ENCODE measurements around the gene TMEM191C.
"Not testable (repeated sequence)": the region's sequence is repeated elsewhere in the genome, so short reads cannot be mapped to it uniquely, and the experiment has no call there.

The TMEM191C gene

DNA sequence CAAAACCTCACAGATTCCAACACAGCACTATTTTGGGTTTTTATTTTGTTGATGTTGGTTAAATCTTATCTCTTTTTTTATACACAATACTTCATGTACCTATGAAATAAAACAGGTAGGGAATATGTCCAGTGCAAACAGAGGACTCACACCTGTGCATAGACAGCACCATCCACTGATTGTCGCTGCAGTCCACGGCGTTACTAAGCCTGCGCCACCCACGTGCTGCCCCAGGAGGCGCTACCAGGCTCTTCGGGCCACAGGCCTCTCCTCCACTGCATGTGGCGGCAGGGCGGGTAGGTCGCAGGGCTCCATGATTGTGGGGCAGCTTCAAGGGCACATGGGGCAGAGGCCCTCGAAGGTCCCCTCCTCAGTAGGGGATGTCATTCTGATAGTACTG is 5.8 kb downstream of the TMEM191C start:
- CTCF ChIA-PET; H3K4me3 ChIP-seq (ENCODE audit: low read depth, low read length); DNase-seq (ENCODE audit: low read depth, low spot score); POLR2A ChIA-PET: not testable (repeated sequence)

DNA sequence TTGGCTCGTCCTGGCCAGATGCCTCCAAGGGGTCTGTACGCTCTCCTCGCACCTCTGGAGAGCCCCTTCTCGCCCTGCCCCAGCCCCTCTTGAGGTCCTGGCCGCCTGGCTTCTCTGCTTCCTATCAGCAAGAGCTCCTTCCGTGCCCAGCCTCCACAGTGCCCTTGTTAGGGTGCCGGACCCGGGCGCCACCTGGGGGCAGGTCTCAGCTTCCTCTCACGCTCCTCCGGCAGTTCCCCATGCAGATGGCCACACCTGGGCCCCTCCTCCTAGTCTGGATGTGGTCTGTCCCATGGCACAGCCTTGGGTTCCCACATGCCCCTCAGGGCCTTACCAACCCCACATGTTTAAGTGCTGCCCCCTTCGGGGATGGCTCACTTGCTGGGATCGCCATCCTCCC is 6.5 kb downstream of the TMEM191C start:
- DNase-seq (ENCODE audit: low read depth, low spot score); POLR2A ChIA-PET; H3K4me3 ChIP-seq (ENCODE audit: low read depth, low read length); CTCF ChIA-PET: not testable (repeated sequence)

DNA sequence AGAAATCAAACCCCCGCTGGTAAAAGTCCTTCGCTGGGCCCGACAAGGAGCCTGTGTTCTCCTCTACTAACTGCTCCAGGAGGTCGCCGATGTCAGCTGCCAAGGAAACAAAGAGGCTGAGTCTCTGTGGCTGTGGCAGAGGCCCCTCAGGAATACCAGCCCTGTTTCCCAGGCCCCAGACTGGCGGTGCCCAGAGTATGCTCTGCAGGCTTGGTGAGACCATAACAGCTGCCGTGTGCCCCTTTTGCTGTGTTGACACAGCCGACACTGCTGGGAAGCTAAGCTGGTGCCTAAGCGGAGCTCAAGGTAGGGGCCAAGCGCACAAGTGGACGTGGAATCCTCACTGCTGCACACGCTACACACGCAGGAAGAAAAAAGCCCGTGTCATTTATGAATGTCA is 16.9 kb downstream of the TMEM191C start:
- DNase-seq (ENCODE audit: low read depth, low spot score); H3K4me3 ChIP-seq (ENCODE audit: low read depth, low read length); CTCF ChIA-PET; POLR2A ChIA-PET: not testable (repeated sequence)

DNA sequence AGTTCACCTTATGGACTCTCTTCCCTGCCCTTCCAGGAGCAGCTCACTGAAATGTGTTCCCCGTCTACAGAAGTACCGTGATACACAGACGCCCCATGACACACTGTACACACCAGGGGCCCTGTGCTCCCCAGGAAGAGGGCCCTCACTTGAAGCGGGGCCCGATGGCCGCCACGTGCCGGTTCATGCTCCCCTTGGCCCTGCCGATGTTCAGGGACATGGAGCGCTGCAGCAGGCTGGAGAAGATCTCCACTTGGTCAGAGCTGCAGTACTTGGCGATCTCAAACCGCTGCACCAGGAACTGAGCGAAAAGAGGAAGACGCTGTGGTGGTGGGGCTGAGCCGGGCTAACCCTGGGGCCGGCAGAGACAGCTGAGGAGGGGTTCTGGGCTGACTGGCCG is 20.5 kb downstream of the TMEM191C start:
- CTCF ChIA-PET; POLR2A ChIA-PET; H3K4me3 ChIP-seq (ENCODE audit: low read depth, low read length); DNase-seq (ENCODE audit: low read depth, low spot score): not testable (repeated sequence)

DNA sequence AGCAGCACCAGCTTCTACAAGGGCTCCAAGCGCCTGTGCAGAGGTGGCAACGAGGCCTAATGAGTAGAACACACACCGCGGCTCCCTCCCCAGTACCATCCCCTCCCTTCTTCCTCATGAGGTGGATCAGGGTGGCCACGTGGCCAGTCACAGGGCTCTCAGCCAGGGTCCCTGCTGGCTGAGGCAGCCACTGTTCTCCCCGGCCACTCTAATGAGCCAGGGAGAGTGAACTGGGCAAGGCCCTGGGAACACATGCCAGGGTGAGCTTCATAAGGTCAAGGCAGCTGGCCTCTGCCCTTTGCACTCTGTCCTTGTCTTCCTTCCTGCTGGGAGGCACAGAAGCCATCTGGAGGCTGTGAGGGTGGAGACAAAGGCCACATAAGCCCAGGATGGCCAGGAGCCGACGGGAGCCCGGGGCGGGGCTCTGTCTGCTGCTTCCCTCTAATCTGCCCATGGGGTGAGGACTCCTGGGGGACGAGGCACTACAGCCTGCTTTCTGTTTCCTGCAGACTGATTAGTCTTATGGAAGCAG is 22.0 kb downstream of the TMEM191C start:
- DNase-seq (ENCODE audit: low read depth, low spot score); POLR2A ChIA-PET; CTCF ChIA-PET; H3K4me3 ChIP-seq (ENCODE audit: low read depth, low read length): not testable (repeated sequence)

DNA sequence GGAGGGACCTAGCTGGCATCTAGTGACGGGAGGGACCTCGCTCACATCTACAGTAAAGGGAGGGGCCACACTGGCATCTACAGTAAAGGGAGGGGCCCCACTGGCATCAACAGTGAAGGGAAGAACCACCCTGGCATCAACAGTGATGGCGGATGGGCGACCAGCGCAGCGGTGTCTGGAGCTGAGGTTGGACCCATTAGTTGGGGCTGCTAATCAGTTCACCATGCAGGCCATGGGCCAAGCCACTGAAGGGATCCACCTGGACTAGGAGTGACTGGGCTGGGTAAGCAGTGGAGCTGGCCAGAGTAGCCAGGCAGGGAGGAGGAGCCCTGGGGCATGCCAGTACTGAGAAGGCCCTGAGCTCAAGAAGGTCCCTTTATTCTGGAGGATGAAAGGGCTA is 23.4 kb downstream of the TMEM191C start:
- DNase-seq (ENCODE audit: low read depth, low spot score); POLR2A ChIA-PET; H3K4me3 ChIP-seq (ENCODE audit: low read depth, low read length); CTCF ChIA-PET: not testable (repeated sequence)

DNA sequence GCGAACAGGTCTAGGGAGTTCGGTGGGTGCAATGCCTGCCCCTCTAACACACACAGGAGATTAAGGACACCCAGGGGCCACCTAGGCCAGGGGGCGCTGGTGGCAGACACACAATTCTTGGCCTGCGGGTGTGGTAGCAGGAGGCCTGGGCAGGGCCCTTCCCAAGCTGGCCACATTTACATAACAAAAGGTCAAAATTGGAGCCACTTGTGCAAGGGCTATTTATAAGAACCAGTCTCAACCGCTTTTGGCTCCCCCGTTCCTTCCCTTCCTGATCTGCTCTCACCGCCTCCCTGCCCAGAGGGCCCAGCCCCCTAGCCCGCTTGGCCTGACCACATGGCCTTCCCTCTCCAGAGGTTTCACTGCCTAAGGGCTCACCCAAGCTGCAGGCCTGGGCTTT is 25.1 kb downstream of the TMEM191C start:
- POLR2A ChIA-PET; H3K4me3 ChIP-seq (ENCODE audit: low read depth, low read length); DNase-seq (ENCODE audit: low read depth, low spot score); CTCF ChIA-PET: not testable (repeated sequence)

DNA sequence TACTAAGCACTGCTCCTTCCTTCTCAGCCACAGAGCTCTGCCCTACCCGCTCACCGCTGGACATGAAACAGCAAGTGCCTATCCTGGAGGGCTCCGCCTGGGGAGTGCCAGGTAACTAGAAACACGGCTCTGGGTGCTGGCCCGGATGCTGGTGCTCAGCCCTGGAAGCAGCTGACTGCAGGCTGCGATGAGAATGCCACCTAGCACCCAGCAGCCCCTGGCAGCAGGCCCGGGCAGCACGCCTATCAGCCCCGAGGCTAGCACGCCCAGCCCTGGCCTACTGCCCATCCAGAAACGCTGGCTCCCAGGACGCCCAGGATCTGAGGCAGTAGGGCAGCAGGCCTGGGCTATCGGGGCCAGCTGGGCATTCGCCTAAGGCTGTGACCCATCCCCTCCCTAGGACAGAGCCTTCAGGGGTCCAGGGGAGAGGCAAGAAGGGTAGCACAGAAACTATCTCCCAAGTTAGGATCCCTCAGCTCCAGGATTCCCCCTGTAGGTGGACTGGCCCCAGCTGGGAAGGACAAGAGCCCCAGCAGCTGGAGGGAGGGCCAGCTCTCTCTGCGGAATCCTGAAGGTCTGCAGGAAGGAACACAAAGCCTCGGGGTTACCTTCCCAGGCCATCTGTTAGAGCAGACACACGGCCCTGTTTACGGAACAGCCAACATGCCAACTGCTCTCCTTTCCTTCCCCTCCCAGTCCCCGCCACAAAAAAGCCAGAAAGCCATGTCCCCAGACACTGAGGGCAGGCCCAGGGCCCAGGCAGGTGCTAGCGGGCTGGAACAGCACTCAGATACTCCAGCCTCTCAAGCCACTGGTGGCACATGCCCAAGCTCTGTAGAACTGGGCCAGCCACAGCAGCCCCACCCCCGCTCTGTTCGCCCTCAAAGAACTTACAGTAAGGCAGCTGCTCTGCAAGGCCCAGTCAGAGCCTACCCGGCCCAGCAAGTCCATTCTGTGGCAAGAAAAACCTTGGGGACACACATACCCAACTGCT is 26.9 kb downstream of the TMEM191C start:
- POLR2A ChIA-PET; H3K4me3 ChIP-seq (ENCODE audit: low read depth, low read length); DNase-seq (ENCODE audit: low read depth, low spot score); CTCF ChIA-PET: not testable (repeated sequence)

DNA sequence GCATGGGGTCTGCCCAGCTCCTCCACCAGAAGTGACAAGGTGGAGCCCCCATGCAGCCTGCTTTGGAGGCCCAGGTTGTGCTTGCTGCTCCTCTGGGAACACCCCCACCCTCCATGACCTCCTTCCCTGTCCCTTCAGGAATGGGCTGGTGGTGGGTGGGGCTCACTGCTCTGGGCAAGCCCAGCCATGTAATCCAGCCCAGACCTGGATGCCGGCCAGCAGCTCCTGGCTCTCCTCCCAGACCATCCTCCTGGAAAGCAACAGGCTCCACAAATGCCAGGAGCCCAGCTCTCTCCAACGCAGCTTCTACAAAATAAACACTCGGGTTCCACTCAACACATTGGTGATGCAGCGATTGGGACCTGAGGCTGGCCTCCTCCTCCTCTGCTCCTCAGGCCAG is 30.8 kb downstream of the TMEM191C start:
- CTCF ChIA-PET; DNase-seq (ENCODE audit: low read depth, low spot score); POLR2A ChIA-PET; H3K4me3 ChIP-seq (ENCODE audit: low read depth, low read length): not testable (repeated sequence)

DNA sequence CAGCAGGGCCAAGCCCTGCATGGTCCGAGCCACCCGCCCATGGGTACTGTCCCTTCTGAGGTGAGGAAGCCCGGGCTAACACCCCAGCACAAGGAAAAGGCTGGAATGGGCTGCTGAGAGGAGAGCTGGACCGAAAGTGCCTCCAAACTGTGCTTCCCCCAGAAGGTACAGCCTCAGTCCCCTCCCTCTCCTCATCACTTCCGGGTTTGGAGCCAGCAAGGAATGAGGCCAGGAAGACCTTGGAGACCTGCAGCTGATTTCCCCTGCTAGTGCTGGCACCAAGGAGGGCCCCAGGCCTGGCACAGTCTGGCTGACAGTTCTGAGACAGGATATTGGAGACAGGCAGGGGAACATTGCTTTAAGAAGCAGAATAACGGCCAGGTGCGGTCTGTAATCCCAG is 31.3 kb downstream of the TMEM191C start:
- CTCF ChIA-PET; POLR2A ChIA-PET; H3K4me3 ChIP-seq (ENCODE audit: low read depth, low read length); DNase-seq (ENCODE audit: low read depth, low spot score): not testable (repeated sequence)

DNA sequence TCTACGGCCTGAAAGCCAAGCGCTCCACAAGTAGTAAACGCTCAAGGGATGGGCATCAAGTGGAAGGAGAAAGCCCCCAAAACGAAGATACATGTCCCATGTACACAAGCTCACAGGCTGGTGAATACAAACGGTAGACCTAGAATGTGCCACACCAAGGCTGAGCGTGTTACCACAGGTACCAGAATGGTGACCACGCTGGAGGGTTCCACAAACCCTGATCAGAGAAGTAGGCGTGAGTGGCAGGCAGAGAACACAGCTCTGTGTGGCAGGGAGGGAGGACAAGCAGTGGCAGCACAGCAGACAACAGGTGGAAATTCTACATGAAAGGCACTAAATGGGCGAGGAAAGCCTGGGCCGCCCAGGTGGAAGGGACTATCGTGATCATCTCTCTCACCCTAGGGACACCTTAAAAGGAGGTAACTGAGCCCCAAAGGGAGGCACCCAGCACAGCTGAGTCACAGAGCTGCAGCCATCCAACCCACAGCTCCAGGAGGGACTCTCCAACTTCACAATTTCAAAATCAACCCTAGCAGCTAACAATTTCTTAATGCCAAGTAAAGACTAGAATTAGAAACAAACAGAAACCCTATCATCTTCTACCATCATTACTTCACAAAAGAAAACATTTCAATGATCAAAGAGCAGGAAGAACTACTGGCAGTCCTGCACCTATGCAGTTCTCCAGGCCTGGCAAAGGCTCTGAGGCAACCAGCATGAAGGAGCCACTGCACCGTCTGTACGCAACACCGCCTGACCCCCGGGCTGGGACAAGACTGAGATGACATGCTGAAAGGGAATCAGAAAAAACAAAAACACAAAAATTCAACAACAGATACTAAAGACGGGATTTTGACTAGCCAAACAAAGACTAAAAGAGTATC is 32.7 kb downstream of the TMEM191C start:
- H3K4me3 ChIP-seq (ENCODE audit: low read depth, low read length); DNase-seq (ENCODE audit: low read depth, low spot score); CTCF ChIA-PET; POLR2A ChIA-PET: not testable (repeated sequence)

DNA sequence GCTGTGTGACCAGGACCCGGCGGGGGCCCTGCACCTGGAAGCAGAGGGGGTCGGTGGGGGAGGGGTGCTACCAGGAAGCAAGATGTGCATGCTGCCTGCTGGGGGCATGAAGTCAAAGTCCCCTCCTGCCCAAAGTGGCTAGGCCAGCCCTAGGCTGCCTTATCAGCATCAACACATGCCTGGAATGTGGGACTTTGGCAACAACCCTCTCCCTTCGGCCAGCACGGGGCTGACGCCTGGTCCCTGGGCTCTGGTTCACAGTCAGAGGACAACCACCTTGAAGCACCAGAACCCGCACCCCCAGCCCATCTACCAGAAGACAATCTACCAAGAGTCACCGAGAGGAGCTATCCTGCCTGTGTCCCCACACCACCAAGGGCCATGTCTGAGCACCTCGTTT is 43.2 kb downstream of the TMEM191C start:
- CTCF ChIA-PET; POLR2A ChIA-PET; H3K4me3 ChIP-seq (ENCODE audit: low read depth, low read length); DNase-seq (ENCODE audit: low read depth, low spot score): not testable (repeated sequence)

DNA sequence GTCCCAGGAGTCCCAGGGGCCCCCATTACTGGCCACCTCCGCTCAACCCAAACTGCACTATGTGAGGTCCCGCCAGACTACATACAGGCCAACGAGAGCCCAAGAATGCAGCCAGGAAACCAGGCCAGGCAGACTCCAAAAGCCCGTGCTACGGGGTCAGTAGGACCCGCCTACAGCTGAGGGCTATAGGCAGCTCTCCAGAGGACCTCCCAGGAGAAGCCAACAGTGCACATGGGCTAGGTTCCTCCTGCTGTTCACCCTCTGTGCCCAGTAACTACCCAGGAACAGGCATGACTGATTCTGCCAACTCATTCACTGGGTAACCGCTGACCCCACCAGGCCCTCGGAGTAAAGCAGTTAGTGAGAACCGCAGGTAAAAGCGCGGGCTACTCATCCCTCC is 44.8 kb downstream of the TMEM191C start:
- H3K4me3 ChIP-seq (ENCODE audit: low read depth, low read length); POLR2A ChIA-PET; DNase-seq (ENCODE audit: low read depth, low spot score); CTCF ChIA-PET: not testable (repeated sequence)

DNA sequence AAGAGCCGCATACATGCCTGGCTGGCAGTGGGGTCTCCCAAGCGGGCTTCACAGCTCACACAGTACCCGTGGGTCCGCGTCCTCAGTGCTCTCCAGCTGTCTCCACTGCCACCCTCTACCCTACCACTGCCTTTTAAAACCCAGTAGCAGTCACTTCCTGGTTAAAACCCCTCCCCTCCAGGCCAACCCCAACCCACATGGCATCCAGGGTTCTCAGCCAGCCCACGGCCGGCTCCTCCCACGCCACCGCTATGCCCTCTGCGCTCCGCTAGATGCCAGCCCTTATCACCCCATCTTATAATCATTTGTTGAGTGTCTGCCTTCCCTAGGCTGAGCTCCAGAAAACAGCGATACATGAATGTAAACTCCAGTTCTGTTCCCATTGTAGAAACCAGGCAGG is 46.9 kb downstream of the TMEM191C start:
- POLR2A ChIA-PET; H3K4me3 ChIP-seq (ENCODE audit: low read depth, low read length); CTCF ChIA-PET; DNase-seq (ENCODE audit: low read depth, low spot score): not testable (repeated sequence)

DNA sequence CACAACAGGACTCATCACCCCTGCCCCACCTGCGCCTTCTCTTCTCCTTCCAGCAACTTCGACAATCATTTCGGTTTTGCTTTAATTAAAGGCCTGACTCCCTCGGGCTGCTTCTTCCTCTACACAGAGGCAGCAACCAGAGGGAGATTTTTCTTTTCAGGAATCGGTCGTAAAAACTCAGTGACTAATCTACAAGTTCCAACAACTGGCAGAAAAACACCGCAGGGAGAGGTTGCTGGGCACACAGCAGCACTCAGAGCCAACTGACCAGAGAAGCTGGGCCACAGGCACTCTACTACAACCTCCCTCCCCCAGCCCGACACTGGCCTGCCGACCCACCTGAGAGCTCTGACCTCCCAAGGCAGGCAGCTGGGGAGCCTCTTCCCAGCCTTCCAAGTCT is 48.0 kb downstream of the TMEM191C start:
- POLR2A ChIA-PET; CTCF ChIA-PET; DNase-seq (ENCODE audit: low read depth, low spot score); H3K4me3 ChIP-seq (ENCODE audit: low read depth, low read length): not testable (repeated sequence)

DNA sequence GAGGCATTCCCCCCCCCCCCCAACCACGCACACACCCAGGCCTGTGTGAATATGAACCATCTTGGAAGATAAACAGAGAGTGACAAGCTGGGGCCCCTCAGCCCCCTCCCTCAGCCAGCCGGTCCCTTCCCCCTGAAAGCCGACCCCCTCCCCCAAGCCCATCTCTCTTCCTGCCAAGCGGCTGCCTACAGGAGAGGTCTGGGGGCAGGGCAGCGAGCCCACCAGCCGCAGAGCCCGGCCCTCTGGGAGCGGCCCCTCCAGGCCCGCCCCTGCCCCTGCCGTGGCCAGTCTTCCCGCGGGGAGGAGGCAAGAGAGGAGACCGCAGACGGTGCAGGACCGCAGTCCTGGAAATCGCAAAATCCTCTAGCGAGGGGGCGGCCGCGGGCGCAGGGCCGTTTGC is 49.3 kb downstream of the TMEM191C start:
- H3K4me3 ChIP-seq (ENCODE audit: low read depth, low read length); POLR2A ChIA-PET; CTCF ChIA-PET; DNase-seq (ENCODE audit: low read depth, low spot score): not testable (repeated sequence)

Measured in AG04449 (cell line).